NCI-H1105 (cell line): ENCODE data around the gene SHANK2.
"Not testable (repeated sequence)": the region's sequence is repeated elsewhere in the genome, so short reads cannot be mapped to it uniquely, and the experiment has no call there.

Experiments used
- DNase-seq: peaks from one replicate; lab custom pipeline; 2025; lab: John Stamatoyannopoulos, UW

The SHANK2 gene

DNA sequence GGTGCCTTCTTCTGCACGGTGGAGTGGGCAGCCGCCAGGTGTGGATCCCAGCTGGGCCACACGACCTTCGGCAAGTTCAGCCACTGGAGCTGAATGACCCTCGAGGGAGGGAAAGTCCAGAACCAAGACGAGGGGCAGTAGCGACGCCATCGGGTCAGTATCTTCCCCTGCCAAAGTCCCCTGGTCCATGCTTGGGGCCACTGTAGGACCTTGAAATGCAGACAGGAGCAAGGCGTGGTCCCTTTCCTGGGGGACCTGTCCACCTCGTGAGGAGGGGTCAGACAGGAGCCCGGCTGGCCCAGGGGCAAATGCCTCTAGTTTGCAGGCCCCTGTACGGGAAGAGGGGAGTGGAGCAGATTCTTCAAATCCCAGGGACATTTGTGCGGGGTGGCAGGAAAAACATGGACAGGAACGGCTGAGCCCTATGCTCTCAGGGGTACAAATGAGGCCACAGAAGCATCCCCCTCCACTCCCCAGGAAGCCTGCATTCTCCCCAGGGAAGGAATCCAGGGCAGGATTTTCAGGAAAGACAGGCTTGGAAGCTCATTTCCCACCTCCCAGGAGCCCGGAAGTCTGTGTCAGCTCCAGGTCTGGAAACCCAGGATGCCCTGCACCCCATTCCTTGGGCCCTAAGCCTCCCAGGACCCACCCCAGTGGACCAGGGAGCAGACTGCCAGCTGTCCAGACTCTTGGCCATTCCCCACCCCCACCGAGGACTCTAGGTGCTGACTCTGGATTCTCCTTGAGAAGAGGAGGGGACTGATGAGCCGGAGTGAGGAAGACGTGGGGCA lies 6.6 kb downstream of the SHANK2 start:
- no peak for DNase-seq

- no peak for DNase-seq
Measured at GRCh38 chr11:71244116-71244810, 8.1 kb downstream of the SHANK2 start.

GRCh38 chr11:71242391-71242790 lies 10.0 kb downstream of the SHANK2 start:
- no peak for DNase-seq

DNA sequence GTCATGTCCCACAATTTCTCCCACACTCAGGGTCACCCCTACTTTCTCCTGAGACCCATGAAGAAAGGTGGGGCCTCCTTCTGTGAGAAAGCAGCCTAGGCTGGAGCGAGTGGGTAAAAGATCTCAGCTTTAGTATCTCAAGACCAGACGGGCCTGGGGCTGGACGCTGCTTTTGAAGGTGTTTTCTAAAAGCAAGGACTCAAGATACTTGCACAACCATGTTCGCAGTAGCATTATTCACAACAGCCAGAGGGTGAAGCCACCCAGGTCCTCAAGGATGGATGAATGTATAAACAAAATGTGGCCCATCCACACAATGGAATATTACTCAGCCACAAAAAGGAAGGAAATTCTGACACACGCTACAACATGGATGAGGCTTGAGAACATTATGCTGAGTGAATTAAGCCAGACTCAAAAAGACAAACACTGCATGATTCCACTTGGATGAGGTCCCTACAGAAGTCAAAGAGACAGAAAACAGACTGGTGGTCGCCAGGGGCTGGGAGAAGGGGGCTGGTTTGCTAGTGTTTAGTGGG lies 10.6 kb downstream of the SHANK2 start:
- no peak for DNase-seq

GRCh38 chr11:71240865-71241691 lies 11.3 kb downstream of the SHANK2 start:
- DNase-seq = no peak

DNA sequence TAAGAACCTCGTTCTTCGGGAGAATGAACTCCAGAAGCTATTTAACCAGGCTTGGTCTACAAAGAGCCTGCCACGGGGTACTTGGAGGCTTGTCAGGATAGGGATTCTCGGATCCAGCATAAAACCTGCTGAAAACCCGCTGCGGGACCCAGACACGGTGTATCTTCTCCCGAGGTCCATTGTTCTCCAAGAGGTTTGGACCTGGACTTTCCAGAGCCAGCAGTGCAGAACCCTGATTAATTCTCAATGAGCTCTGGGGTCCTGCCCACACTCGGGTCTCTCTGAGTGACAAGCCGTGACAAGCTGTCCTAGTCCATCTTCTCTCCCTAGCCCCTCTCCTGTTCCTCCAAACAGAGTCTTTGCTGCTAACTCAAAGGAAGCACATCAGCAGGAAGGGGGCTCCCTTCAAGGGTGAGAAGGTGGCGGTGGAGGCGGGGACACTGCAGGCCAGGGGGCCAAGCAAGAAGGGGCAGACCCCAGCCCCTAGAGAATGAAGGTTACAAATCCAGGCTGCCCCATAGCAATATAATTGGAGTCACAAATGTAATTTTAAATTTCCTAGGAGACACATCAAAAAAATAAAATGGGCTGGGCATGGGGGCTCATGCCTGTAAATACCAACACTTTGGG lies 12.2 kb downstream of the SHANK2 start:
- no peak for DNase-seq

DNA sequence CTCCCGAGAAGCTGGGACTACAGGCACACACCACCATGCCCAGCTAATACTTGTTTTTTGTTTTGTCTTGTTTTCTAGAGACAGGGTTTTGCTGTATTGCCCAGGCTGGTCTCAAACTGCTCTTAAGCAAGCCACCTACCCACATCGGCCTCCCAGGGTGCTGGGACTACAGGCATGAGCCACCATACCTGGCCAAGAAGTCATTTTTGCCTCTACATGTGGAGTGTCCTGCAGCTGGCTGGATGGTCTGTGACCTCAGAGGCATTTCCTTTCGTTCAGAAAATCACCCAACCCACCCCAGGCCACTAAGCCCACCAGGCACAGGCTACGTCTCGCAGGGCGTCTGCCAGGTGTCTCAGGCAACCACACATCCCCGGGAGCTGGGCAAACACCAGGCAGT lies 12.8 kb downstream of the SHANK2 start:
- no peak for DNase-seq

GRCh38 chr11:71238941-71239340 lies 13.4 kb downstream of the SHANK2 start:
- no peak for DNase-seq

DNA sequence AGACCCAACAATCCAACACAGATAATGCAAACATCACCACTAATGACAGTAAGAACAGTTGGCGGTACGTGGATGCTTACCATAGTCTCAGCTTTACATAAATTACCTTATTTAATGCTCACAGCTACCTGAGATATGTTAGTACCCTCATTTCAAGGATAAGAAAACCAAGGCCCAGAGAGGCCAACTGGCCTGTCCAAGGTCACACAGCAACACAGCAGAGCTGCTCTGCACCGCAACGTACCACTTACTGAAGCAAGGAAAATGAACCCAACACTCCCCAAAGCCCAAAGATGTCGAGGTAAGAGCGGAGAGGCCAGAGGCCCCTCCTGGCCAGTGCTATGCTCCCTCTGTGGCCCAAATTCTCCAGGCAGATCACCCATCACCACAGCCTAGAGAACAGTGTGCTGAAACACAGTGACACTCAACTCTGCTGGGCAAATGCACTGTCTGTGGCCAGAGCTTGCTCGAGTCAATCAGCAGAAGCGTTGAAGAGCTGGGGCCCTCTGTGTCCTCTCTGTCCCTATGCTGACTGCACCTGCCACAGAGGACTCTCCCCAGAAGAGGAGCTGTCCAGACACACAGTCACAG lies 14.0 kb downstream of the SHANK2 start:
- no peak for DNase-seq

- no peak for DNase-seq
Measured at GRCh38 chr11:71237853-71238252, 14.5 kb downstream of the SHANK2 start.

GRCh38 chr11:71236836-71237475 lies 15.4 kb downstream of the SHANK2 start:
- no peak for DNase-seq

GRCh38 chr11:71235719-71236118 lies 16.7 kb downstream of the SHANK2 start:
- no peak for DNase-seq

DNA sequence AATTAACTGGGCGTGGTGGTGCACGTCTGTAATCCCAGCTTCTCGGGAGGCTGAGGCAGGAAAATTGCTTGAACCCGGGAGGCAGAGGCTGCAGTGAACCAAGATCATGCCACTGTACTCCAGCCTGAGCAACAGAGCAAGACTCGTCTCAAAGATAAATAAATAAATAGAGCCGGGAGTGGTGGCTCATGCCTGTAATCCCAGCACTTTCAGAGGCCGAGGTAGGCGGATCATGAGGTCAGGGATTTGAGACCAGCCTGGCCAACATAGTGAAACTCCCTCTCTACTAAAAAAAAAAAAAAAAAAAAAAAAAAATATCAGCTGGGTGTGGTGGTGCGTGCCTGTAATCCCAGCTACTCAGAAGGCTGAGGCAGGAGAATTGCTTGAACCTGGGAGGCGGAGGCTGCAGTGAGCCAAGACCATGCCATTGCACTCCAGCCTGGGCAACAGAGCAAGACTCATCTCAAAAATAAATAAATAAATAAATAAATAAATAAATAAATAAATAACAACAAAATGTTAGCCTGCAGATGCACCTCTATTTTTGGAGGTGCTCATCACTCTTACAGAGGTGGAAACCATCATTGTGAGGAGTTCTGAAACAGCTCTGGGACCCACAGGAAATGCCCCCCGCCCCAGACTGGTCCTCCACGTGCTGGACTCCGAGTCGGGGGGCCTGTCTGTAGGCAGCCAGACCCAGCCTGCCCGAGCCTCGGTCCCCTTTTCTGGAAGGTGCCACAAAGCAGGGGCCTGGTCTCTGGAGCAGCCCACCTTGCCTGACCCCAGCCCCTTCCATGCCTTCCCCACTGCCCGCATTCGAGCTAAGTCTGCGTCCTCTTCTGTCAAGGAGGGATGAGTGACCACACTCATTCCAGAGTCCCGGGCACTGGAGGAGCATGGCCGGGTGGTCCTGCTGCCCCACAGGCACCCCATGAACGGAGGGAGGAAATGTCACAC lies 18.2 kb downstream of the SHANK2 start:
- not testable (repeated sequence) for DNase-seq

DNA sequence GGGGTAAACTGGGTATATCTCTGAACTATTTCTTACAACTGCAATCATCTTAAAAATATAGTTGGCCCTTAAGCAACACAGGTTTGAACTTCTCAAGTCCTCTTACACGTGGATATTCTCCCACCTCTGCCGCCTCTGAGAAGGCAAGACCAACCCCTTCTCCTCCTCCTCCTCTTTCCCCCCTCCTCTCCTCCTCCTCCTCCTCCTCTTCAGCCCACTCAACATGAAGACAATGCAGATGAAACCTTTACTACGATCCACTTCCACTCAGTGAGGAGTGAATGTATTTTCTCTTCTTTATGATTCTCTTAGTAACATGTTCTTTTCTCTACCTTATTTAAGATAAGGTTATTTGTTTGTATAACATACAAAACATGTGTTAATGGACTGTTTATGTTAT lies 20.0 kb downstream of the SHANK2 start:
- DNase-seq = no peak

DNA sequence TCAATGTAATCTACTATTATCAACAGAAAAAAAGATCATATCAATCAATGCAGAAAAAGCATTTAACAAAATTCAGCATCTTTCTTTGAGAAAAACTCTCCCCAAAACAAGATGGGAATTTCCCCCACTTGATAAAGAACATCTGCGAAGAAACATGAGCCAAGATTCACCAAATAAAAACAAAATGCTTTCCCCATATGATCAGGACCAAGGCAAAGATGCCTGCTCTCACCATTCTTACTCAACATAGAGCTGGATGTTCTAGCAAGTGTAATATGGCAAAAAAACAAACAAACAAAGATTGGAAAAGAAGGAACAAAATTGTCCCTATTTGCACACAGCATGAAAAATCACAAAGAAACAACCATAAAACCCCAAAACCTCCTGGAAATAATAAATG lies 23.4 kb downstream of the SHANK2 start:
- DNase-seq = no peak

DNA sequence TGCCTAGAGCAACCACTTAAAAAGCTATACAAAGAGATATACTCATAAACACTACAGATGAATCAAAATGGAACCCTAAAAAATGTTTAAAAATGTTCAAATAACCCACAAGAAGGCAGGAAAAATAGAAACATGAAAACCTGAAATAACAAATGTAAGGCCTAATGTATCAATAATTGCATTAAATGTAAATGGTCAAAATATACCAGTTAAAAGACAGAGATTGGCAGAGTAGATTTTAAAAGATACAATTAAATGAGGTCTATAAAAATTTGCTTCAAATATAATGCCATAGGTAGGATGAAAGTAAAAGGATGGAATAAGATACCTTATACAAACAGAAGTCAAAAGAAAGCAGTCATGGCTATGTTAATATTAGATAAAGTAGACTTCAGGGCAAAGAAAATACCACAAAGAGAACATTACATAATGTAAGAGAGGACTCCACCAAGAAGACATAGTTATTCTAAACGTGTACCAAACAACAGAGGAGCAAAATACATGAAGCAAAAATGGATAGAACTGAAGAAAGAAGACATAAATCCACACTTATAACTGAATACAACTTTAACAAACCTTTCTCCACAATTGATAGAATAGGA lies 25.2 kb downstream of the SHANK2 start:
- DNase-seq = no peak

- DNase-seq = no peak
Measured at GRCh38 chr11:71223671-71224660, 28.4 kb downstream of the SHANK2 start.

DNA sequence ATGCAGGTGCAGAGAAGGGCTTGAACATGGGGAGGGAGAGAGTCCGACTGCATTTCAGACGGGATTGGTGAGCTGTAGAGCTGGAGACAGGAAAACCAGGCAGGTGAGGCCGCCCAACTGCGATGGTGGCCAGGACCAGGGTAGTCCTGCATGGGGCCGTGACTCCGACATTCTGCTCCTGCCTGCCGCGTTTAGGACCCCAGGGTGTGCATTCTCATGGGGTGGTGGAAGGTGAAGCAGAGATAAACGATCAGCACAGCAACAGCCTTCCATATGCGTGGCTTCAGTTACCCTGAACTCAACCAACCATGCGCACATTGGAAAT lies 29.3 kb downstream of the SHANK2 start:
- DNase-seq = no peak
